Measurements from ENCODE around the gene HS3ST6. TPM values are rescaled to one million over a fixed set of nuclear protein-coding genes. Genes with fewer than 3 reads are reported as not detected.

HS3ST6 gene
- total RNA-seq, 1 donor from 2014 or later: 1.3 TPM

- DNase-seq (ENCODE audit: extremely low spot score, unreplicated experiment): no peak
- Mint-ChIP-seq H3K36me3 (no peaks in the 10 kb centered on the region), H3K27me3 (peaks cover 51% of the 10 kb centered on the region), H3K9me3 (no peaks in the 10 kb centered on the region), H3K4me3 (no peak overlapping the region), H3K4me1 (ENCODE audit: unreplicated experiment) (no peaks in the 10 kb centered on the region), H3K27ac (no peak overlapping the region)
- TF ChIP-seq, protein P1, sequence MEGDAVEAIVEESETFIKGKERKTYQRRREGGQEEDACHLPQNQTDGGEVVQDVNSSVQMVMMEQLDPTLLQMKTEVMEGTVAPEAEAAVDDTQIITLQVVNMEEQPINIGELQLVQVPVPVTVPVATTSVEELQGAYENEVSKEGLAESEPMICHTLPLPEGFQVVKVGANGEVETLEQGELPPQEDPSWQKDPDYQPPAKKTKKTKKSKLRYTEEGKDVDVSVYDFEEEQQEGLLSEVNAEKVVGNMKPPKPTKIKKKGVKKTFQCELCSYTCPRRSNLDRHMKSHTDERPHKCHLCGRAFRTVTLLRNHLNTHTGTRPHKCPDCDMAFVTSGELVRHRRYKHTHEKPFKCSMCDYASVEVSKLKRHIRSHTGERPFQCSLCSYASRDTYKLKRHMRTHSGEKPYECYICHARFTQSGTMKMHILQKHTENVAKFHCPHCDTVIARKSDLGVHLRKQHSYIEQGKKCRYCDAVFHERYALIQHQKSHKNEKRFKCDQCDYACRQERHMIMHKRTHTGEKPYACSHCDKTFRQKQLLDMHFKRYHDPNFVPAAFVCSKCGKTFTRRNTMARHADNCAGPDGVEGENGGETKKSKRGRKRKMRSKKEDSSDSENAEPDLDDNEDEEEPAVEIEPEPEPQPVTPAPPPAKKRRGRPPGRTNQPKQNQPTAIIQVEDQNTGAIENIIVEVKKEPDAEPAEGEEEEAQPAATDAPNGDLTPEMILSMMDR (conservative IDR thresholded peaks at IDR 0.05): no peak
These were observed 52.1 kb downstream of the HS3ST6 start for GRCh38 chr16:1865902-1866690.

GRCh38 chr16:1863681-1864460 lies 54.3 kb downstream of the HS3ST6 start:
- H3K36me3 Mint-ChIP-seq: no peaks in the 10 kb centered on the region
- TF ChIP-seq, protein P1 (conservative IDR thresholded peaks at IDR 0.05): peak; percentile 85
- H3K4me3 Mint-ChIP-seq: no peak overlapping the region
- no peaks in the 10 kb centered on the region for H3K4me1 Mint-ChIP-seq (ENCODE audit: unreplicated experiment)
- no peak for DNase-seq (ENCODE audit: extremely low spot score, unreplicated experiment)
- H3K27ac Mint-ChIP-seq: no peak overlapping the region
- H3K9me3 Mint-ChIP-seq: no peaks in the 10 kb centered on the region
- peaks cover 59% of the 10 kb centered on the region for H3K27me3 Mint-ChIP-seq

- no peaks in the 10 kb centered on the region for H3K36me3 Mint-ChIP-seq
- H3K9me3 Mint-ChIP-seq: no peaks in the 10 kb centered on the region
- TF ChIP-seq, protein P1 (conservative IDR thresholded peaks at IDR 0.05): no peak
- no peaks in the 10 kb centered on the region for H3K4me1 Mint-ChIP-seq (ENCODE audit: unreplicated experiment)
- H3K4me3 Mint-ChIP-seq: no peak overlapping the region
- DNase-seq (ENCODE audit: extremely low spot score, unreplicated experiment): no peak
- H3K27me3 Mint-ChIP-seq: peaks cover 73% of the 10 kb centered on the region
- H3K27ac Mint-ChIP-seq: no peak overlapping the region
These were observed 55.8 kb downstream of the HS3ST6 start for GRCh38 chr16:1862394-1862793.

GRCh38 chr16:1861730-1862129 lies 56.5 kb downstream of the HS3ST6 start:
- Mint-ChIP-seq H3K27me3 (peaks cover 78% of the 10 kb centered on the region), H3K4me1 (ENCODE audit: unreplicated experiment) (no peaks in the 10 kb centered on the region), H3K36me3 (no peaks in the 10 kb centered on the region), H3K27ac (no peak overlapping the region), H3K9me3 (no peaks in the 10 kb centered on the region), H3K4me3 (no peak overlapping the region)
- DNase-seq (ENCODE audit: extremely low spot score, unreplicated experiment): no peak
- TF ChIP-seq, protein P1 (conservative IDR thresholded peaks at IDR 0.05): no peak

Other genes with a start within 250 kb of the HS3ST6 start
- 116 and 132 TPM in 2 replicates for gene JPT2, start 240.1 kb downstream of the HS3ST6 start, total RNA-seq (ENCODE audit: low replicate concordance)
- gene MAPK8IP3, start 212.2 kb downstream of the HS3ST6 start, total RNA-seq (ENCODE audit: low replicate concordance): 50.4 and 97.5 TPM in 2 replicates
- 54.0 and 55.9 TPM in 2 replicates for gene NME3, start 146.9 kb downstream of the HS3ST6 start, total RNA-seq (ENCODE audit: low replicate concordance)
- gene EME2, start 145.6 kb downstream of the HS3ST6 start, total RNA-seq (ENCODE audit: low replicate concordance): 26.9 and 35.9 TPM in 2 replicates
- gene MRPS34, start 145.3 kb downstream of the HS3ST6 start, total RNA-seq (ENCODE audit: low replicate concordance): 95.5 and 97.9 TPM in 2 replicates
- 51.2 and 71.3 TPM in 2 replicates for gene SPSB3, start 135.8 kb downstream of the HS3ST6 start, total RNA-seq (ENCODE audit: low replicate concordance)
- 54.5 and 66.6 TPM in 2 replicates for gene NUBP2, start 135.5 kb downstream of the HS3ST6 start, total RNA-seq (ENCODE audit: low replicate concordance)
- gene IGFALS, start 124.7 kb downstream of the HS3ST6 start, total RNA-seq (ENCODE audit: low replicate concordance): 0.17 and 0.59 TPM in 2 replicates
- gene HAGH, start 91.6 kb downstream of the HS3ST6 start, total RNA-seq (ENCODE audit: low replicate concordance): 32.0 and 36.7 TPM in 2 replicates
- gene FAHD1, start 91.2 kb downstream of the HS3ST6 start, total RNA-seq (ENCODE audit: low replicate concordance): 33.2 and 41.1 TPM in 2 replicates
- gene MEIOB, start 46.3 kb downstream of the HS3ST6 start, total RNA-seq (ENCODE audit: low replicate concordance): not detected in 2 replicates
- gene MSRB1, start 24.8 kb upstream of the HS3ST6 start, total RNA-seq (ENCODE audit: low replicate concordance): 34.8 and 37.7 TPM in 2 replicates
- gene RPL3L, start 36.3 kb upstream of the HS3ST6 start, total RNA-seq (ENCODE audit: low replicate concordance): not detected in 2 replicates
- 122 and 130 TPM in 2 replicates for gene NDUFB10, start 41.1 kb upstream of the HS3ST6 start, total RNA-seq (ENCODE audit: low replicate concordance)
- 3,017 and 3,035 TPM in 2 replicates for gene RPS2, start 46.4 kb upstream of the HS3ST6 start, total RNA-seq (ENCODE audit: low replicate concordance)
- not detected in 2 replicates for gene RNF151, start 48.4 kb upstream of the HS3ST6 start, total RNA-seq (ENCODE audit: low replicate concordance)
- gene TBL3, start 53.6 kb upstream of the HS3ST6 start, total RNA-seq (ENCODE audit: low replicate concordance): 37.0 and 40.0 TPM in 2 replicates
- 0.63 and 2.0 TPM in 2 replicates for gene NOXO1, start 63.1 kb upstream of the HS3ST6 start, total RNA-seq (ENCODE audit: low replicate concordance)
- gene GFER, start 65.8 kb upstream of the HS3ST6 start, total RNA-seq (ENCODE audit: low replicate concordance): 25.3 and 31.6 TPM in 2 replicates
- 2.4 and 2.5 TPM in 2 replicates for gene SYNGR3, start 71.6 kb upstream of the HS3ST6 start, total RNA-seq (ENCODE audit: low replicate concordance)
- 43.9 and 46.1 TPM in 2 replicates for gene ZNF598, start 91.4 kb upstream of the HS3ST6 start, total RNA-seq (ENCODE audit: low replicate concordance)
- gene NPW, start 101.4 kb upstream of the HS3ST6 start, total RNA-seq (ENCODE audit: low replicate concordance): 3.9 and 4.7 TPM in 2 replicates
- 23.3 and 23.4 TPM in 2 replicates for gene NHERF2, start 108.5 kb upstream of the HS3ST6 start, total RNA-seq (ENCODE audit: low replicate concordance)
- gene NTHL1, start 129.4 kb upstream of the HS3ST6 start, total RNA-seq (ENCODE audit: low replicate concordance): 18.1 and 37.6 TPM in 2 replicates
- 131 and 208 TPM in 2 replicates for gene TSC2, start 129.6 kb upstream of the HS3ST6 start, total RNA-seq (ENCODE audit: low replicate concordance)
- 76.2 and 131 TPM in 2 replicates for gene PKD1, start 217.5 kb upstream of the HS3ST6 start, total RNA-seq (ENCODE audit: low replicate concordance)
- 7.4 and 9.9 TPM in 2 replicates for gene RAB26, start 230.2 kb upstream of the HS3ST6 start, total RNA-seq (ENCODE audit: low replicate concordance)
- gene TRAF7, start 237.4 kb upstream of the HS3ST6 start, total RNA-seq (ENCODE audit: low replicate concordance): 71.0 and 81.6 TPM in 2 replicates